Upper lobe of left lung (tissue), 6 donors: ENCODE data around the gene ERFE. TPM values are rescaled to one million over a fixed set of nuclear protein-coding genes. Genes with fewer than 3 reads are reported as not detected.
A peak's percentile ranks its signal among the peaks of the same experiment; 100 is the strongest.
"Not testable (repeated sequence)": the region's sequence is repeated elsewhere in the genome, so short reads cannot be mapped to it uniquely, and the experiment has no call there.

Experiments
- ATAC-seq, 2 donors: fragments of 200-7000 bp; cut with Tn5 transposase; one replicate each; pipeline ENCODE4 v1.9.1; 2022; ENCODE audit warnings: mild to moderate bottlenecking in 2 of 2, moderate library complexity in 2 of 2; ENCODE audit not compliant: low FRiP score in 2 of 2
- DNase-seq, 2 donors: peaks; one replicate each; pipeline ENCODE4 v3.0.0-alpha.2; 2019 to 2020
- H3K27ac ChIP-seq, 4 donors: fragments of 200-600 bp; sonication (generic); one replicate each; pipeline ENCODE4 v1.5.1; 2016 to 2019
- H3K27me3 ChIP-seq, 4 donors: fragments of 200-600 bp; sonication (generic); one replicate each; pipeline ENCODE4 v1.5.1; 2017 to 2019
- H3K36me3 ChIP-seq, 4 donors: fragments of 200-600 bp; sonication (generic); one replicate each; pipeline ENCODE4 v1.5.1; 2016 to 2019
- H3K4me1 ChIP-seq, 4 donors: fragments of 200-600 bp; sonication (generic); one replicate each; pipeline ENCODE4 v1.5.1; 2018 to 2019
- H3K4me3 ChIP-seq, 4 donors: fragments of 200-600 bp; sonication (generic); one replicate each; pipeline ENCODE4 v1.5.1; 2017 to 2019; ENCODE audit warnings: mild to moderate bottlenecking in 2 of 4, moderate library complexity in 1 of 4
- H3K9me3 ChIP-seq, 4 donors: fragments of 200-600 bp; sonication (generic); one replicate each; pipeline ENCODE4 v1.5.1; 2018 to 2019
- CTCF ChIP-seq, 6 experiments: fragments of 450-650 bp in 4 of 6; fragments of 200-600 bp in 2 of 6; sonication (generic) in 2 of 6; IDR thresholded peaks; one replicate each; pipeline ENCODE4 v1.5.1; 2016 to 2019; ENCODE audit warnings: antibody characterized with exemption in 6 of 6
- EP300 ChIP-seq, 4 donors: sonication (generic); formaldehyde crosslinking; IDR thresholded peaks; one replicate each; pipeline ENCODE4 v1.5.1; 2017; ENCODE audit warnings: antibody characterized with exemption in 4 of 4, control low read depth in 2 of 4
- POLR2A ChIP-seq, 4 donors: fragments of 450-650 bp; IDR thresholded peaks; one replicate each; pipeline ENCODE4 v1.5.1; 2016 to 2017; ENCODE audit warnings: antibody characterized with exemption in 4 of 4, mild to moderate bottlenecking in 2 of 4
- POLR2AphosphoS5 ChIP-seq, 2 donors: sonication (generic); formaldehyde crosslinking; IDR thresholded peaks; one replicate each; pipeline ENCODE4 v1.5.1; 2017; ENCODE audit warnings: antibody characterized with exemption in 2 of 2
- WGBS, 2 donors: methylation state at CpG; one replicate each; pipeline ENCODE4 v1.1.5; 2017 to 2018; 5-methylcytosine and 5-hydroxymethylcytosine counted together
- total RNA-seq, 6 donors: library from RNA; depleted of rRNA in 4 of 6; stranded (reverse); fragments of >200 nt in 4 of 6; gene quantifications; one replicate each; pipeline versions ENCODE4 v1.1.0 to v1.2.1, GENCODE V29; 2016 to 2021
- donor health status: DM: no; HTN: no; CAD: no; lungs with moderate emphysema.
- donor health status: DM: no; HTN: yes; CAD: no; lungs with severe emphysema.

The ERFE gene
- 1 to 10 TPM in 1 of 6 donors, under 1 TPM in 2, not detected in 3; 0.30 to 1.1 (median 0.43) TPM for total RNA-seq

- Histone ChIP-seq H3K9me3 (no peaks in the 10 kb centered on the region), H3K36me3 (no peaks in the 10 kb centered on the region), H3K4me1 (peaks cover 14 to 33% (median 20%) of the 10 kb centered on the region in 4 donors), H3K4me3 (peak within 1 kb of the TSS in 3 of 4 donors; percentile 33 to 41 (median 41)), H3K27me3 (peaks cover 0 to 31% (median 12%) of the 10 kb centered on the region in 4 donors), H3K27ac (no peak within 1 kb of the TSS)
- 8 to 13% methylated on average over 17 to 32 of the region's 61 CpGs for WGBS, 2 donors
- no peak for TF ChIP-seq EP300 (IDR thresholded peaks at IDR 0.05)
- no peak for TF ChIP-seq POLR2A (IDR thresholded peaks at IDR 0.05)
- TF ChIP-seq POLR2AphosphoS5 (IDR thresholded peaks at IDR 0.05): no peak
- peak in 4 of 6 experiments; percentile 11 to 56 (median 36) for TF ChIP-seq CTCF (IDR thresholded peaks at IDR 0.05)
- ATAC-seq: peak in 1 of 2 donors; percentile 66
- DNase-seq: peak in 1 of 2 donors; percentile 92
Observed at GRCh38 chr2:238158509-238159070, at the start of gene ERFE. TSS of gene ERFE (plus strand) at chr2:238158970. CDS start at chr2:238159008, 38 bp downstream.

GRCh38 chr2:238113611-238114010, 45.2 kb upstream of the ERFE start:
- Histone ChIP-seq H3K27me3 (no peaks in the 10 kb centered on the region), H3K9me3 (peaks cover 0 to 7% (median 3%) of the 10 kb centered on the region in 4 donors), H3K4me3 (no peak overlapping the region), H3K27ac (no peak overlapping the region), H3K4me1 (no peaks in the 10 kb centered on the region), H3K36me3 (no peaks in the 10 kb centered on the region)
- no peak for ATAC-seq
- 90 to 96% methylated on average over 6 to 13 of the region's 13 CpGs for WGBS, 2 donors
- no peak for DNase-seq
- no peak for TF ChIP-seq CTCF (IDR thresholded peaks at IDR 0.05)
- no peak for TF ChIP-seq POLR2A (IDR thresholded peaks at IDR 0.05)
- TF ChIP-seq POLR2AphosphoS5 (IDR thresholded peaks at IDR 0.05): no peak
- TF ChIP-seq EP300 (IDR thresholded peaks at IDR 0.05): no peak

- no peak overlapping the region for H3K4me3 ChIP-seq
- WGBS, 2 donors: 66 to 80% methylated on average over 15 to 16 of the region's 16 CpGs
- TF ChIP-seq POLR2AphosphoS5 (IDR thresholded peaks at IDR 0.05) (no peak), POLR2A (IDR thresholded peaks at IDR 0.05) (no peak), EP300 (IDR thresholded peaks at IDR 0.05) (no peak), CTCF (IDR thresholded peaks at IDR 0.05) (no peak)
- no peak for ATAC-seq
- H3K9me3 ChIP-seq: peaks cover 0 to 7% (median 3%) of the 10 kb centered on the region in 4 donors
- no peak overlapping the region for H3K27ac ChIP-seq
- H3K27me3 ChIP-seq: no peaks in the 10 kb centered on the region
- no peaks in the 10 kb centered on the region for H3K4me1 ChIP-seq
- peak in 1 of 2 donors; percentile 54 for DNase-seq
- H3K36me3 ChIP-seq: no peaks in the 10 kb centered on the region
Observed at GRCh38 chr2:238114331-238114841, 44.4 kb upstream of the ERFE start.

GRCh38 chr2:238114851-238115660, 43.7 kb upstream of the ERFE start:
- Histone ChIP-seq H3K4me1 (no peaks in the 10 kb centered on the region), H3K36me3 (no peaks in the 10 kb centered on the region), H3K9me3 (peaks cover 0 to 7% (median 3%) of the 10 kb centered on the region in 4 donors), H3K4me3 (no peak overlapping the region), H3K27me3 (no peaks in the 10 kb centered on the region), H3K27ac (no peak overlapping the region)
- DNase-seq: peak in 1 of 2 donors; percentile 56
- no peak for ATAC-seq
- WGBS, 2 donors: 88 to 91% methylated on average over 32 of the region's 32 CpGs
- TF ChIP-seq POLR2A (IDR thresholded peaks at IDR 0.05): no peak
- no peak for TF ChIP-seq EP300 (IDR thresholded peaks at IDR 0.05)
- no peak for TF ChIP-seq CTCF (IDR thresholded peaks at IDR 0.05)
- no peak for TF ChIP-seq POLR2AphosphoS5 (IDR thresholded peaks at IDR 0.05)

GRCh38 chr2:238115709-238116108, 43.1 kb upstream of the ERFE start:
- 90 to 92% methylated on average over 12 of the region's 12 CpGs for WGBS, 2 donors
- H3K27ac ChIP-seq, H3K27me3 ChIP-seq, DNase-seq, ATAC-seq, H3K36me3 ChIP-seq, H3K4me3 ChIP-seq, H3K4me1 ChIP-seq, H3K9me3 ChIP-seq: not testable (repeated sequence)
